Occipital lobe (tissue), 2 donors: ENCODE results near the gene SIGMAR1. TPM values are rescaled to one million over a fixed set of nuclear protein-coding genes. Genes with fewer than 3 reads are reported as not detected.

Source experiments
- small RNA-seq: library from RNA; depleted of rRNA; stranded (forward); fragments of <200 nt; gene quantifications from one replicate; pipeline ENCODE3, GENCODE V24; 2014
- total RNA-seq: library from RNA; depleted of rRNA; stranded (reverse); fragments of >200 nt; gene quantifications from one replicate; pipeline ENCODE4 v1.2.3, GENCODE V29; 2014

The SIGMAR1 gene
- total RNA-seq, 1 donor from 2014 or later: 24.3 TPM

Small RNAs within 50 kb of the gene (small RNA-seq; reads per million reads assigned to genes)
- gene CCL27: not detected

Other genes with a start within 250 kb of the SIGMAR1 start
- gene FAM219A, start 179.2 kb downstream of the SIGMAR1 start, total RNA-seq: 23.1 TPM
- gene DNAI1, start 179.0 kb downstream of the SIGMAR1 start, total RNA-seq: 0.78 TPM
- 37.6 TPM for gene ENHO, start 114.8 kb downstream of the SIGMAR1 start, total RNA-seq
- 14.0 TPM for gene CNTFR, start 48.1 kb downstream of the SIGMAR1 start, total RNA-seq
- 5.5 TPM for gene RPP25L, start 25.7 kb downstream of the SIGMAR1 start, total RNA-seq
- gene DCTN3, start 17.3 kb downstream of the SIGMAR1 start, total RNA-seq: 108 TPM
- not detected for gene ARID3C, start 8.7 kb downstream of the SIGMAR1 start, total RNA-seq
- 32.4 TPM for gene GALT, start 8.9 kb upstream of the SIGMAR1 start, total RNA-seq
- gene IL11RA, start 14.4 kb upstream of the SIGMAR1 start, total RNA-seq: 5.0 TPM
- 0.31 TPM for gene CCL27, start 24.9 kb upstream of the SIGMAR1 start, total RNA-seq
- not detected for gene CCL19, start 53.5 kb upstream of the SIGMAR1 start, total RNA-seq
- not detected for gene CCL21, start 72.3 kb upstream of the SIGMAR1 start, total RNA-seq